Medulla oblongata (tissue), 1 donor: ENCODE results near the gene PRSS50.
"Not testable (repeated sequence)": the region's sequence is repeated elsewhere in the genome, so short reads cannot be mapped to it uniquely, and the experiment has no call there.

Source experiments
- DNase-seq: peaks from one replicate; pipeline ENCODE4 v3.0.0-alpha.2; 2015; ENCODE audit errors: extremely low spot score

Gene PRSS50

DNA sequence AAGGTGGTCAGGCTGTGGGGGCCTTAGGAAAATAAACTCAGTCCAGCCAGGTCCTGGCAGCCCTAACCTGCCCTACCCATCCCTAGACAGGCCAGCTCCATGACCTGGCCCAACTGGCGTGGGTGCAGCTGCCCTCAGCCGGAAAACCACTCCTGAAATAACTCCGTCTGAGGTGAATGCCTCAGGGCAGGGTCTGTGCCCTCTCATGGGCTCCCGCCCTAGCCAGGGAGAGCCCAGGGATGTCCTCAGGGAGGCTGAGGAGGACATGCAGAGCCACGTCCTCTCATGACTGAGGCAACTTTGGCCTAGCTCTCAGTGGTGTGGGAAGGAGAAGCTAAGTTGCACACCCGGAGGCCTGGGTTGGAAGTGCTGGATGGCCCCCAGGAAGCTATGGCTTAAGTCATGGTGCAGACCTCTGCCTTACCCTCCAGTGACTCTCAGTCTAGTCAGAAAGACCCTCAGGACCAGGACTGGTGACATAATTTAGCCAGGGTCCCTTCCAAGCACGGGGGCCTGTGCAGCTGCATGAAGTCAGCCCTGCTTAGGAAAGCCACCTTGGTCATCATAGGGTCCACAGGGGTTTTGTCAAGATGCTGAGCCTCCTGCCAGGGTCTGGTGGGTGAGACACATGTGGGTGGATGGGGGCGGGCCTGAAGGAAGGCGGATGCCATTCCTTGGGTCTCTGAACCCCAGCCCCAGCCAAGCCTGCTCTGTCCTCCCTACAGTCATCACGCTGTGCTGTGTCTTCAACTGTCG lies 9.1 kb downstream of the PRSS50 start:
- DNase-seq = no peak

DNA sequence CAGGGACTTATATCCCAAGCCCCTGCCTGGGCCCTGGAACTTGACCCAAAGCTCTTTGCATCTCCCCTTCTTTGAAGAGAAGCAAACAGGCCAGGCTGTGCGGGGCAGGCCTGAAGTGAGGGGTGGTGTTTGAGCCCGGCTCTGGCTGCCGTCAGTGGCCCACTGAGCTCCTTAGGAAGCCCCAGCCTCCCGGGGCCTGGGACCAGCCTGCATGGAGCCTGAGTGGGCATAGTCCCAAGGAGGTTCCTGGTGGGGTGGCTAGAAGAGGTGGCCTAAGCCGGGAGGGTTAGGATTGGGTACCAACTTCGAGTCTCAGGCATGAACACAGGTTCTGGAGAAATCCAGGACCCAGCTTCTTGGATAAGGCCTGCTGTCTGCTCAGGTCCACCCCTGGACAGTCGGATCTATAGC lies 10.1 kb downstream of the PRSS50 start:
- DNase-seq = no peak

DNA sequence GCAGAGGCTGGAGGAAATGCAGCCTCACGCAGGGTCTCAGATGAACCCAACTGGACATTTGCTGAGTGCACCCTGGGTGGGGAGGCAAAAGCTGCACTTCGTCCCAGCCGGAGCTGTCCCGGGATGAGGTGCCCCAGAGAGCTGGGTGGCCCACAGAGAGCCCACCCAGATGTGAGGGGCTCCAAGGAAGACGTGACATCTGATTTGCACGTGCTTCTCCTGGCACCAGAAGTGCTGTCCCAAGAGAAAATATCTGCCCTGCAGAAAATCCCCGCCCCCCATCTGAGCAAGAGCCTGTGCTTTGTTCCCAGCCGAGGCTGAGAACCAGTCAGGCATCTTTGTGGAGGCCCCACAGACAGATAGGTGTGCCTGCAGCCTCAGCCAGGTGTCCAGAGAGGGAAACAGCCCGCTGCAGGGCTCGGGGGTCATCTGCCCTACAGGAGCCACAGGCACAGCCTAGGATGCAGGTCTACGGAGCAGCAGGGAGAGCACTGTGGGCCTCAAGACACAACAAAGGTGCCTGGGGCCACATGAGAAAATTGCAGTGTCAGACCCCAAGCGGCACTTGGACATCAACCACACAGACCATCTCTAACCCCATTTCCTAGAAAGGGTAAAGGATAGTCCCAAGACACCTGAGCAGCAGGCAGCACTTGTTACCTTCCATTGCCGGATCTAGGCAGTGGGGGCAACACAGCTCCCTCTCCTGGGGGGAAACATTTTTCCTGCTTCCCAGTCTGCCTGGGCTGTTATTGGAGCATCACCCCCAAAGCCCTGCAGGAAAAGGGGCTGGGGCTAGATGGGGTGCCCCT lies 10.7 kb downstream of the PRSS50 start:
- DNase-seq = no peak

DNA sequence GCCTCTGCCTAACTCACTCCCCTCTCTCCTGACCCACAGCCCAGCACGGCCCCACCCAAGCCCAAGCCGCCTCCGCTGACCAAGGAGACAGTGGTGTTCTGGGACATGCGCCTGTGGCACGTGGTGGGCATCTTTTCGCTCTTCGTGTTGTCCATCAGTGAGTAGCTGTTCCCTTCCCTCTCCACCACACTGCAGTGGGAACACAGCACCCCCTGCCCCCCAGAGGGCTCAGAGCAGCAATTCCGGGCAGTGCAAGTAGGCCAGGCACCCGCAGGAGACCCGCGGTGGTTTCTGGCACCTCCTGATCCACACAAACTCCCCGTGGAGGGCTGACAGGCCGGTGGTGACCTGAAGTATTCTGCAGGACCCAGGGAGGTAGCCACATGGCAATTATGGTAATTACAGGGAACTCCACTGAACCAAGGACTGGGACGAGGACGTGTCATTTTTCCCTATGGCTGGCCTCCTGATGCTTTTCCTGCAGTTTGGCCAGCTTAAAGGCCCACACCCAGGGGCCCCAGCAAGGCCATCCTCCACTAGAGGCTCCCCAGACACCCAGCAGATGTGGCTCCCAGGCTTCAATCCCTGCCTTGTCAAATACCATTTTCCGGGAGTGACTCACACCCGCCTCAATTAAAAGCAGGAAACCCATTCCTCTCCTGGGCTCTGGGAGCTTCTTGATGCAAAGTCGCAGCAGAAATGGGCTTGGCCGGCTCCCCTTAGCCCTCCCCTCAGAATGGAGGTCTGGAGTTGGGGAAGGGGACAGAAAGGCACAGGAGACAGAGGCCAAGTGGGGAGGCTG lies 11.7 kb downstream of the PRSS50 start:
- DNase-seq = no peak

DNA sequence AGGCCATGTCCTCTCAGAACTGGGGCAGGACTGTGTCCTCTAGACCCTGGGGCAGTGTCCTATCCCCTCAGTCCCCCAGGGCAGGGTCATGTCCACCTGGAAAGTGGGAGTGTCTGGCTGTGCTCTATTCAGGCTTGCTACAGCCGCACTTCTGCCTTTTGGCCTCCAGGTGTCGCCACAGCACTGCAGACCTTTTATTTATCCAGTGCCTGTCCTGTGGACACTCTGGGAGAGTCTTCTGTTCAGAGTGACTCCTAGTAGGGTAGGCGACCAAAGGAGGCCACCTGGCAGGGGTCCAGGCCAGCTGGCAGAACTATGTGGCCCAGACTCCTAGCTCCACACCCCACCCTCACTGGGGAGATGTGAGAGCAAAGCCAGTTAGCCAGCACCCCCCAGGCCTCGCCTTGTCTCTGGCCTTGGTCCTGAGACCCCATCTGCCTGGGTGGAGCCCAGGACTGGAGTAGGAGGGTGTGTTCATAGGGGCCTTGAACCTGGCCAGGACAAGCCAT lies 12.6 kb downstream of the PRSS50 start:
- DNase-seq = peak; percentile 78

DNA sequence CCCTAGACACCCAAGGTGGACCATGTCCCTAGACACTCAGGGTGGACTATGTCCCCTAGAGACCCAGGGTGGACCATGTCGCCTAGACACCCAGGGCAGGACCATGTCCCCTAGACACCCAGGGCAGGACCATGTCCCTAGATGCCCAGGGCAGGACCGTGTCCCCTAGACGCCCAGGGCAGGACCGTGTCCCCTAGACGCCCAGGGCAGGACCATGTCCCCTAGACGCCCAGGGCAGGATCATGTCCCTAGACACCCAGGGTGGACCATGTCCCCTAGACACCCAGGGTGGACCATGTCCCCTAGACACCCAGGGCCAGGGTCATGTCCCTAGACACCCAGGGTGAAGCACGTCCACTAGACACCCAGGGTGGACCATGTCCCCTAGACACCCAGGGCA lies 13.3 kb downstream of the PRSS50 start:
- DNase-seq = not testable (repeated sequence)

DNA sequence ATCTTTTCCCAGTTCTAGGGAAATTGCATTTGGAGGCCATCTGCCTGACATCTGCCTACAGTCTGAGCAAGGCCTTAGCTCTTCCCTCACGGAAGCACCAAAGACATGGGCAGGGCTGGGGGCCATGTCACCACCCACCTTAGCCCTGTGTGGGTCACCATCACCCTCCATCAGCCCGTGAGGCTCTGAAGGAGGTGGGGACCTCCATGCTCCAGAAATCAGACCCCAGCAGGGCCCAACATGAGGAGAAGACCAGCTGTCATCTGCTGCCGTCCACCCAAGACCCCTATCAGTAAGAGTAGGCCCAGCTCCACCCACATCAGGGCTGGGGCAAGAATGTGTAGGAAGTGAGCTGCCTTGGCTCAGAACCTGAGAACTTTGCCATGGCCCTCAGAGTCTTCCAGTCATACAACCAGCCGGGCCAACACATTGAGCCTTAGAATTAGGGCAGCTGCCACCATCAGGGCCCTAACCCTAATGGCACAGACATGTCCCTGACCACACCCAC lies 14.6 kb downstream of the PRSS50 start:
- DNase-seq = no peak

DNA sequence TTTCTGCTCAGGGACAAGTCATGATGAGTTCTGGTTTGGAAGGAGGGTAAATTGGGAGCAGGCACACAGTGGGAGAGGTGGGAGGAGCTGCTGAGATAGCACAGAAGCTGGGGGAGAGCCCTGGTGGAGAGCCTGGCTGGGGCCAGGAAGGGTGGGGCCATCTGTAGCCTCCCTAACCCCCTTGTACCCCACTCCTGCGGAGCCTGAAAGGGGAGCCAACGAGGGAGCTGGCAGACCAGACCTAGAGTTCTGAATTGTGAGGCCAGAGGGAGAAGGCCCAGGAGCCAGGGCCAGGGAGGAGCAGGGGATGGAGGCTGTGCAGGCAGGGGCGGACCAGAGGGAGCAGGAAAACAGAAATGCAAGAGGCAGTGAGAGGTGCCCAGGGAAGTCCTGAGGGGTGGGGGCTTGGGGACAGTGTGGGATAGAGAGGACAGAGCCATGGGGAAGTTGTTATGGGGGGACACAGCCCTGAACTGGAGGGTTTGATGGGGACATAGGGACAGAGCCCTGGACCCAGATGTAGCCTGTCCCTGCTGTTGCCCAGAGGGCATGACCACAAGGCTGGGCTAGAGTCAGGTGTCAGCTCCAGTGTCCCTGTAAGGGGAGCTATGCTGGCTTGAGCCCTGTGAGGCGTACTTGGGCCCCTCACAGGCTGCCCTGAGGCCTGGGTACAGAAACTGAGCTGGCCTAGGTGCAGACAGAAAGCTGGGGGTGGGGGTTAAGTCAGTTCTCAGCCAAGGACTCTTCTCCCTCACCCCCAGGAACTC lies 15.2 kb downstream of the PRSS50 start:
- no peak for DNase-seq

DNA sequence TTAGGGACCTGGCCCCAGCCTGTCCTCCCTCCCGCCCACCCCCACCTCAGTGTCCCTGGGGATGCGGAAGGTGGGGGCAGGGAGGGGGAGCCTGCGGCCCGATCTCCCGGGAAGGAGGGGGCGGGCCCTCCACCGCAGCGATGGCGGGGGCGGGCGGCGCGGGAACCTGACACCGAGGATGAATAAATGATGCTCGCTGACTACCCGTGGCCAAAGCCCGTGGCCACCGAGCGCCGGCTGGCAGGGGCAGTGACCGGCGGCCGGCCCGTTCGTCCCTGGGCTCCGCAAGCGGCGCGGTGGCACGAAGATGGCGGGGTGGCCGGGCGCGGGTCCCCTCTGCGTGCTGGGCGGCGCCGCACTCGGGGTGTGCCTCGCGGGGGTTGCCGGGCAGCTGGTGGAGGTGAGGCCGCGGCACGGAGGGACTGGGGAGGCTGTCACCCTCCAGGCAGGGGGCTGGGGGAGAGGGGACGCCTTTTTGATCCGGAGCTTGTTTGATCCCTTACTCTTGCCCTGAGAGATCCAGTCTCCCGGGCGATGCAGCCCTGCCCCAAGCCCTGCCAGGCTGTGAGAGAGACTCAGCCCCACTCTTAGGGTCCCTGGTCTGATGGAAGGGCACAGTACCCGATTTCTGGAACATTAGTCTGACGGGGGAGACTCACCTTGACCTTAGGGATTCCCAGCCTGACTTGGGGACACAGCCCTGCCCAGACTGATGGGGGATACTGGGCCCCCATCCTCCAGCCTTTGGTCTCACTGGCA lies 16.3 kb downstream of the PRSS50 start, which contains the start of gene TMIE:
TMIE (plus strand) TSS at position 212 of the 759 bp plus-strand sequence; CDS start at position 308, 96 bp downstream.
- DNase-seq = no peak

DNA sequence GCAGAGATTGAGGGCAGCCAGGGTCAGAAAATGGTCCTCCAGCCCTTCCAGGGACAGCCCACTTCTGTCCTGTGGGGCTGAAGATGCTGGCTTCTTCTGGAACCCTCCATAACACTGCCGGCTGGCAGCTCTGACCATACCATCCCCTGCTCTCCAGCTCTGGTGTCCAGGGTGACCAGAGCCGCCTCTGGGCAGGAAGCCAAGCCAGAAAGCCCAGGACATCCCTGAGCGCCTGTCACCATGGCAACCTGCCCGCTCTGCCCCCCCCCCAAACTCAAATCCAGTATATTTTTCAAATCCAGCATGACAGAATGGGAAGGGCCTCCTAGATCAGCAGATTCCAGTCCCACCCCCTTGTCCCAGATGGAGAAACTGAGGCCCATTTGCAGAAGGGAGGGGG lies 16.9 kb downstream of the PRSS50 start:
- DNase-seq = peak; percentile 81

DNA sequence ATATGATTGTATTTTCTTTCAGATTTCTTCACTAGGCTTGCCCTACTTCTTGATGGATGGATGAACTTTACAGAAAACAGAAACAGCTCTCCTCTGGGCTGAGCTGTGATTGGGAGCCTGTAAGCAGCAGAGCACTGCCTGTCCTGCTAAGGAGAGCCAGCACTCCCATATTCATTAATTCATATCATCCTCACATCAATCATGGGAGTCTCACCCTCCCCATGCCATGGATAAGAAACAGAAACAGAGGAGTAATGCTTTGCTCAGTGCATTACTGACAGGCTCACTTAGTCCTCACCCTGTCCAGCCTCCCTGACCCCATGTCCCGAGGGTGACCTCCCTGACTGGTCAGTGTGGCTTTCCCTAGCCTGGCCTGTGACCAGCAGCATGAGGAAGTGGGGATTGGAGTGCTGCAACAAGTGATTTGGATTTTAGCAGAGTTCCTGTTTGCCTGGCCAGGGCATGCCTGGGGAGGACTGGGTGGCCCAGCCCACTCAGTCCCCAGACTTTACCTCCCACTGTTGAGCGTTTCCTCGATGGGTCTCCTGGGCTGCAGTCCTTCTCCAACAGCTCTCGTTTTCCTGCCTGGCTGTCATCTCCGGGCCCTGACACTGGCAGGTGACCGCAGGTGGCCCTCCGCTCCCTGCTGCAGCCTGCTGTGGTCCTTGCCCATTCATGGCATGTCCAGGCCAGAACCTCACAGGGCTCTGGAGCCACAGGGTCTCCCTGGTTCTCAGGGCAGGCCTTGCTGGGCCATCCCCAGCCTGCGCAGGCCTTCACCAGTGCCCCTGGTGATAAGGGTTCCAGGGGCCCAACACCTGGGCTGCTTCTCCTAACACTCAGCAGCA lies 17.8 kb downstream of the PRSS50 start:
- DNase-seq = peak; percentile 76

DNA sequence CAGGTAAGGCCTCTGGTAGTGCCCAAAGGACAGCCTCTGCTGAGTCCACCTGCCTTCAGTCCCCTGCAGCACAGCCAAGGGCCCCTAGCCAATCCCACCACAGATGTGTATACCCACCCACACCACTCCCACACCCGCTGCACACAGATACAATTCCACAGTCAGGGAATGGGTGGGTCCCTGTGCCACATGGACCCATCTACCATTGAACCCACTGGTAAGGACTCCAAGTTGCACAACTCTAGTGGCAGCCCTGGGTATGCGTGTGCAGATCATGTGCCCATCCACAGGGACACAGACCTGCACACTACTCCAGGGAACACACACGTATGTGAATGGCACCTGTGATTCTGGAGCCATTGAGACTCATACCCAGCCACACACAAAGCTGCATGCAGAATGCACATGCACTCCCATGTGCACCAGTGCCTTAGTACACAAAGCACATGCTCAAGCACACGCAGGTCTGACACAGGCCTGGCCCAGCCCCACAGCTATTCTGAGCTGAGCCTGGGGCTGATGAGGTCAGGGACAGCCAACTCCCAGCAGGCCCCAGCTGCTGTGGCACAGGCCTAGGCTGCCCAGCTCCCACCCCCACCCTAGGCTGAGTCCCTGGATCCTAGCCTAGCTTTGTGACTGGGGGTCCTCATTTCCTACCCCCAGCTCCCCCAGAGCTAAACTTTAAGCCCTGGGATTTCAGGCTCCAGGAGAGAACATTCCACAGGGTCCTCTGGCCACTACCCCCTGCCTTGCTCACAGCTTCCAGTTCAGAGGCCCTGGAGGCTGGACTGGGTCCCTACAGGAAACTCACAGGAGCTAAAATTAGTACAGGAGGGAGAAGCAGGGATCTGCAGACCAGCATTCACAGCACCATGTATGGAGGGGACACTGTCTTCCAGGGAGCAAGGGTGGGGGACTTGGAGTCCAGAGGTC lies 21.4 kb downstream of the PRSS50 start:
- DNase-seq = no peak

DNA sequence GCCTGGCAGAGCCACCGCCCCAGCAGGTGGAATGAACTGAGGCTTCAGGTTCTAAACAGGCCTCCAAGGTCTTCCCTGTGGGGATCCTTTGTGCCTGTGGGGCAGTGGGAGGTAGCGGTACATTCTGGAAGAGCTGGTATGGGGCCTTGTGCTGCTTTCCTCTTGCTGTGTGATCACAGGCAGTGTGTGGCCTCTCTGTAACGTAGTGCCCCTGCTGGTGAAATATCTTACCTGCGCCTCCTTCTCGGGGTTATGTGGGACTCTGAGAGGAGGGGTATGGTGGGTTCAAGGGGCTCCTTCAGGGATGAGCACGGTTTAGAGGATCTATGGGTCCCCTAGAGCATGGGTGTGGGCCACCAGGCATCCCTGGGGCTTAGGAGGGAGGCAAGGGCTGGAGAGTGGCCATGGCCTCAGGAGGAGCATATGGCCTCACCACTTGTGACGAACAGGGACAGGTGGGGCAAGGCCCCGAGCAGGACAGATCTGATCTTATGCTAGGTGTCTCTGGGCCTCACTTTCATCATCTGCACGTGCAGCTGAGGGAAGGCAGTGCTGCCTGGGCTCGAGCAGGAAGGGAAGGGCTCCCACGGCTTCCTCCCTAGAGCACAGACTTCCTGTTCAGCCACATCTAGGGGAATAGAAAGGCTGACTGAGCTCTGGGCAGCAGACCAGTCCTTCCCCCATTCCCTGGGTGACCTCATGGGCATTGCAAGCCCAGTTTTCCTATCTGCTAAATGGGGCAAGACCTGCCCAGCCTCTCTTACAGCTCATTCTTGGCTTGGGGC lies 22.3 kb downstream of the PRSS50 start:
- DNase-seq = peak; percentile 67

DNA sequence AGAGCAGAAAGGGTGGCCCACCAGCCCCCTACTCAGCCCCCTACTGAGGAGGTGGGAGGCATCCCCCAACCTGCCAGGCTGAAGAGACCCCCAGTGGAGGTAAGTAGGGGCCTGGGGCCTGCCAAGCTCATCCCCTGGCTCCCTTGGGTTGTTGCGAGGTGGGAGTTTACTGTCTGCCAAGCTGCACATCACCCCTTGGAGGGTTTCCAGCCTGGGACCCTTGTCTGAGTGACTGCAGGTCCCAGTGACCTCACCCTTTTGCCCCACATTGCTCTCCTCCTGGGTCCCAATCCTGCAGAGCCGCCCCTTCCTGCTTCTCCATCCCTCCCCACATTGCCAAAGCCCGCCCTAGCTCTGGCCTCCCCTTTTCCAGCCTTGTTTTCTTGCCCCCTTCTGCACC lies 23.1 kb downstream of the PRSS50 start:
- no peak for DNase-seq

DNA sequence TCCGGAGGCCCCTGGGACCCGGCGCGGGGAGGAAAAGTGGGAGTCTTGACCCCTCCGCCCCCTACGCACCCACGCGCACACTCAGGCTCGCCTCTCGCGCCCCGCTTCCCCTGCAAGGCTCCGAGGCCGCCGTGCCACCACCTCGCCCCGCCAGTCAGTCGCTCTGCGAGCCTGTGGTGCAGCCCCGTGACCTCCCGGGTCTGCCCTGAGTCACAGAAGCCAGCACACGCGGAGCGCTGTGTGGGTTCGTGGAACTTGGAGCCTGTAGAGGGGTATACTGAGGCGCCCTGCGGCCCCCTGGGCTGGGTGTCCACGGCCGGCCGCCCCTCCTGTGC lies 23.8 kb downstream of the PRSS50 start:
- DNase-seq = no peak

DNA sequence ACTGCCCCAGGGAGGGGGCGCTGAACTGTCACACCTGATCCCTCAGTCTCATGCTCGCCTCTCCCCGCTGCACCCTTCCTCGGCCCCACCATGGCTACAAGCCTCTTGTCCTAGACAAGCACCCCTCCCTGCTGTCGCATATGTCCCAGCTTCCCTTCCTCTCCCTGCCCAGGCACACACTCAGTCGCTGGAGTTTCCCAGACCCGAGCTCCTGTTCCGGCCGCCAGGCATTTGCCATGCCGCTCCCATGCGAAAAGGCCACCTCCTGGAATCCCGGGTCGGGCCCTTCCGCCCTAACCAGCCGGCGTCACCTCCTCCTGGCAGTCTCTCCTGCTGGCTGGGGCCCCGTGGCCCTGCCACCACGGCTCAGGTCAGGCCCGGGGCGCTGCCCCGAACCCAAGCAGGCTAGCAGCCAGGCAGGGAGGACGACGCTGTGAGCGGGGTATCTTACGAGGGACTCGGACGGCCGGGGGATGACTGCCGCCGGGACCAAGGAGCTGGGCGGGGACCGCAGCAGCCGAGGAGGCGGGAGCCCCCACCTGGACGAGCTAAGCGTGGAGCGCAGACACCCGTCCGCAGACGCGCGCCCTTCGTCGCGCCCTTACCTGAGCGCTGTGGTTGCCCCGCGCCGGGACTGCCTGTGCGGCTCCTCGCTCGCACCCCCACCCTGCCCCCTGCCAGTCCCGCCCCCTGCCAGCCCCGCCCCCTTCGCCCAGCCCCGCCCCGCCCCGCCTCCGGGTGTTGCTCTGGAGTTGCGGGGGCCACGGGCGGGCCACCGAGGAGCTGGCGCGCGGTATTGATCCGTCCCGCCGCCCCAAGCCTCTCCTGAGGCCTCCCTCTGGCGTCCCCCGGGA lies 24.4 kb downstream of the PRSS50 start, which contains the start of gene ALS2CL:
ALS2CL (minus strand) TSS at position 642 of the 854 bp plus-strand sequence. CDS start 4,239 bp downstream, outside the sequence.
- no peak for DNase-seq
